K562 treated with DMSO at 1 percent for 12 hours (cell line): Measurements from ENCODE around the gene TLR4. TPM values are rescaled to one million over a fixed set of nuclear protein-coding genes. Genes with fewer than 3 reads are reported as not detected.

Experiments
- total RNA-seq: library from RNA; unstranded; fragments of 300-600 nt; gene quantifications from 2 replicates; pipeline ENCODE4 v1.2.3, GENCODE V29; 2022; ENCODE audit not compliant: insufficient read depth

The TLR4 gene
- total RNA-seq = not detected in 2 replicates

DNA sequence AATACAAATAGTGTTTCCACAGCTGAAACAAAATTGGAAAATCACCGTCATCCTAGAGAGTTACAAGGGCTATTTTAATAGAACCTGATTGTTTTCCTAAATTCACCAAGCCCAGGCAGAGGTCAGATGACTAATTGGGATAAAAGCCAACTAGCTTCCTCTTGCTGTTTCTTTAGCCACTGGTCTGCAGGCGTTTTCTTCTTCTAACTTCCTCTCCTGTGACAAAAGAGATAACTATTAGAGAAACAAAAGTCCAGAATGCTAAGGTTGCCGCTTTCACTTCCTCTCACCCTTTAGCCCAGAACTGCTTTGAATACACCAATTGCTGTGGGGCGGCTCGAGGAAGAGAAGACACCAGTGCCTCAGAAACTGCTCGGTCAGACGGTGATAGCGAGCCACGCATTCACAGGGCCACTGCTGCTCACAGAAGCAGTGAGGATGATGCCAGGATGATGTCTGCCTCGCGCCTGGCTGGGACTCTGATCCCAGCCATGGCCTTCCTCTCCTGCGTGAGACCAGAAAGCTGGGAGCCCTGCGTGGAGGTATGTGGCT is at the start of gene TLR4:
TLR4 (plus strand) TSS at position 380 of the 552 bp plus-strand sequence; CDS start at position 450, 70 bp downstream.

